Psoas muscle (tissue), 8 donors: ENCODE results near the gene HAGHL. TPM values are rescaled to one million over a fixed set of nuclear protein-coding genes. Genes with fewer than 3 reads are reported as not detected.
"Not testable (repeated sequence)": the region's sequence is repeated elsewhere in the genome, so short reads cannot be mapped to it uniquely, and the experiment has no call there.

Experiments
- ATAC-seq, 4 donors: fragments of 200-7000 bp; cut with Tn5 transposase; one replicate each; pipeline ENCODE4 v1.9.1; 2020; ENCODE audit warnings: moderate library complexity in 3 of 4, mild to moderate bottlenecking in 2 of 4
- DNase-seq, 2 donors: peaks; one replicate each; pipeline ENCODE4 v3.0.0-alpha.2; 2020
- H3K27ac ChIP-seq: fragments of 200-600 bp; one replicate; pipeline ENCODE4 v1.8.0; 2022
- H3K27me3 ChIP-seq, 3 donors: fragments of 200-600 bp in 1 of 3; one replicate each; pipeline versions ENCODE4 v1.6.1 to v1.8.0; 2013 to 2022; ENCODE audit warnings: low read length in 2 of 3, mild to moderate bottlenecking in 2 of 3, moderate library complexity in 1 of 3; ENCODE audit not compliant: insufficient read depth in 3 of 3
- H3K36me3 ChIP-seq, 2 donors: fragments of 200-600 bp in 1 of 2; one replicate each; pipeline versions ENCODE4 v1.6.1 to v1.8.0; 2013 to 2022; ENCODE audit warnings: low read depth in 1 of 2, mild to moderate bottlenecking in 1 of 2, moderate library complexity in 1 of 2; ENCODE audit not compliant: insufficient read depth in 1 of 2
- H3K4me1 ChIP-seq: fragments of 200-600 bp; one replicate; pipeline ENCODE4 v1.8.0; 2022
- H3K4me3 ChIP-seq: fragments of 200-600 bp; one replicate; pipeline ENCODE4 v1.8.0; 2022; ENCODE audit warnings: mild to moderate bottlenecking
- H3K9me3 ChIP-seq: fragments of 200-600 bp; one replicate; pipeline ENCODE4 v1.8.0; 2022
- WGBS, 3 donors: extraction: QIAGEN DNeasy Blood & Tissue Kit; methylation state at CpG; one replicate each; pipeline versions ENCODE4 v1.1.6 to v1.1.7; 2013; 5-methylcytosine and 5-hydroxymethylcytosine counted together
- intact Hi-C, 2 donors: fragments of 100-400 bp; cut with DNase I; formaldehyde crosslinking; loops; one replicate each; pipeline versions ENCODE4 v1.11.0 to v1.14.2; 2022
- polyA plus RNA-seq, 3 donors: library from polyadenylated mRNA; stranded (reverse); fragments of 200-250 nt; gene quantifications; one replicate each; pipeline ENCODE4 v1.2.3, GENCODE V29; 2013
- total RNA-seq, 4 donors: library from RNA; stranded (reverse); fragmentation: NEBNext Ultra II Directional in 2 of 4; extraction: Animal tissue kit (Norgen Biotek cat#: 25700) in 2 of 4; gene quantifications; one replicate each; pipeline versions ENCODE4 v1.2.1 to v1.2.4, GENCODE V29; 2021 to 2023
- TF ChIP-seq, protein P1 (sequence below): fragments of 200-600 bp; IDR thresholded peaks from one replicate; pipeline ENCODE4 v1.8.0; 2022; ENCODE audit warnings: antibody characterized with exemption
- donor health status: healthy with polysubstance abuse.
- donor health status: DM: no; HTN: no; CAD: no; lungs with moderate emphysema.
- donor health status: Bipolar disorder and iron deficiency.
- donor health status: healthy.
- donor health status: DM: yes; HTN: yes; CAD: no.
- donor health status: DM: no; HTN: no; CAD: no.
- donor health status: DM: no; HTN: no; CAD: no.
- donor health status: DM: yes; HTN: yes; CAD: no.

Gene HAGHL
- total and polyA plus RNA-seq, 7 donors, result 0.38 to 4.4 (median 0.58) TPM

DNA sequence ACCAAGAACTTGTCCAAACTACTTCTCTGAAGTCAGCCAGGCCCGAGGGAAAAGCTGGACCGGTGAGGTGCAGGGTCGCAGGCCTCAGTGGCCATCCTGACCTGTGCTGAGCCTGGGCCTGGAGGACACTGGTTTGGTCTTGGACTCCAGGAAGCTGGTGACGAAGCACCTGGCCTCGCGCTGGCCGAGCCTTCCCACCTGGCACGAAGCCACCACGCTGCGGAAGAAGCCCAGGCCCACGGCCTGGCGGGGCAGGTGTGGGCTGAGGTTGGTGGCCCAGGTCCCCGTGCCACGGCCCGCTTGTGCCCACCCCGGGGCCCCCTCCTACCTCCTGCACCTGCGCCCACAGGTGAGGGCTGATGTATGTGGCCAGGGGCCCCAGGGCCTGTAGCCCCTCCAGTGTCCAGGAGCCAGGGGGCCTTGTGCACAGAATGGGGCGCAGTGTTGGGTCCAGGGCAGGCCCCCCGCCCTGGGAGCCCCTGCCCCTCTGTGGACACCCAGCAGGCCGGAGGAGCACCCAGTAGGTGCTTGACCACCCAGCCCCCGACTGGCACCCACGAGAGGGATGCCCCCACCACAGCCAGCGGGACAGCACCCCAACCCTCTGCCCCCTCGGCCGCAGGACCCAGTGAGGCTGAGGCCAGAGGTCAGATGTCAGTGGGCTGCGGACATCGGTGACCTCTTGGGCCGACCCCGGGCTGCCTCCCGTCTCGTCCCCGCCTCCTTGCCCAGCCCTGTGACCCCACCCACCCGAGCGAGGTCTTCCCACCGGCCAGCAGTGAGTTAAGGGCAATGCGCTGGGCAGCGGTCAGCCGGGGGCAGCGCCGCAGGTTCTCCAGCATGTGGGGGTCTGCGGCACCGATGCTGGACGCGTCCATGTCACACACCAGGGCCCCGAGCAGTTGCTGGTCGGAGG, 47.4 kb downstream of the HAGHL start:
- TF ChIP-seq, protein P1, sequence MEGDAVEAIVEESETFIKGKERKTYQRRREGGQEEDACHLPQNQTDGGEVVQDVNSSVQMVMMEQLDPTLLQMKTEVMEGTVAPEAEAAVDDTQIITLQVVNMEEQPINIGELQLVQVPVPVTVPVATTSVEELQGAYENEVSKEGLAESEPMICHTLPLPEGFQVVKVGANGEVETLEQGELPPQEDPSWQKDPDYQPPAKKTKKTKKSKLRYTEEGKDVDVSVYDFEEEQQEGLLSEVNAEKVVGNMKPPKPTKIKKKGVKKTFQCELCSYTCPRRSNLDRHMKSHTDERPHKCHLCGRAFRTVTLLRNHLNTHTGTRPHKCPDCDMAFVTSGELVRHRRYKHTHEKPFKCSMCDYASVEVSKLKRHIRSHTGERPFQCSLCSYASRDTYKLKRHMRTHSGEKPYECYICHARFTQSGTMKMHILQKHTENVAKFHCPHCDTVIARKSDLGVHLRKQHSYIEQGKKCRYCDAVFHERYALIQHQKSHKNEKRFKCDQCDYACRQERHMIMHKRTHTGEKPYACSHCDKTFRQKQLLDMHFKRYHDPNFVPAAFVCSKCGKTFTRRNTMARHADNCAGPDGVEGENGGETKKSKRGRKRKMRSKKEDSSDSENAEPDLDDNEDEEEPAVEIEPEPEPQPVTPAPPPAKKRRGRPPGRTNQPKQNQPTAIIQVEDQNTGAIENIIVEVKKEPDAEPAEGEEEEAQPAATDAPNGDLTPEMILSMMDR, result no peak
- H3K27ac ChIP-seq, result no peak overlapping the region
- H3K4me3 ChIP-seq, result no peak overlapping the region
- H3K9me3 ChIP-seq, result no peaks in the 10 kb centered on the region
- H3K4me1 ChIP-seq, result no peaks in the 10 kb centered on the region
- DNase-seq, result peak in 1 of 2 donors; percentile 7
- WGBS, 3 donors, result 72 to 73% (median 72%) methylated on average over 42 to 46 of the region's 46 CpGs
- no peaks in the 10 kb centered on the region for H3K36me3 ChIP-seq
- peaks cover 0 to 34% (median 11%) of the 10 kb centered on the region in 3 donors for H3K27me3 ChIP-seq
- no peak for ATAC-seq
- intact Hi-C loops, result no loop called here

DNA sequence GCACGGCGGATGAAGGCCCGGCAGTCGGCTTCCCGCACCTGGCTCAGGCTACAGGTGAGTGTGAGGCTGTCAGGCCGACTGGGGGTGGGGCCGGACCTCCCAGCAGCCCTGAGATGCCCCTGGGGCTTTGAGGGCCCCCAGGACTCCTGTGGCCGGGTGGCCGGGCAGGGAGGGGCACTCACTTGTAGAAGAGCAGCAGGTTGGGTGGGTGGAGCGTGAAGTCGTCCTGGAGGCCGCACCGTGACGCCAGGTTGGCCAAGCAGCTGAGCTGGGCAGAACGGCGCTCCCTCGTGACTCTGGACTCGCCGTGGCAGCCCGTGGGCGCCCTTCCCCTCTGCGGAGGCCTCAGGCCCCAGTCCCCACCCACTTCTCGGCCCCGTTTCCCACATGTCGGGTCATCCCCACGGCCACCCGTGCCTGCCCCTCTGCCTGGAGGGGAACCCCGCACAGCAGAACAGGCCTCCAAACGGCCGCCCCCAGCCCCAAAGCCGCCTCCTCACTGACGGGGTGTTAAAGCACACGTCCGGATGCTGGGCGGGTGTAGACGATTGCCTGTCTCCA, 48.4 kb downstream of the HAGHL start:
- no peaks in the 10 kb centered on the region for H3K36me3 ChIP-seq
- no peaks in the 10 kb centered on the region for H3K4me1 ChIP-seq
- H3K27ac ChIP-seq, result no peak overlapping the region
- no peak for DNase-seq
- peak in 1 of 4 donors; percentile 27 for ATAC-seq
- H3K4me3 ChIP-seq, result no peak overlapping the region
- TF ChIP-seq, protein P1, result no peak
- peaks cover 0 to 44% (median 14%) of the 10 kb centered on the region in 3 donors for H3K27me3 ChIP-seq
- 66 to 76% (median 69%) methylated on average over 32 to 36 of the region's 36 CpGs for WGBS, 3 donors
- H3K9me3 ChIP-seq, result no peaks in the 10 kb centered on the region
- intact Hi-C loops, result no loop called here

DNA sequence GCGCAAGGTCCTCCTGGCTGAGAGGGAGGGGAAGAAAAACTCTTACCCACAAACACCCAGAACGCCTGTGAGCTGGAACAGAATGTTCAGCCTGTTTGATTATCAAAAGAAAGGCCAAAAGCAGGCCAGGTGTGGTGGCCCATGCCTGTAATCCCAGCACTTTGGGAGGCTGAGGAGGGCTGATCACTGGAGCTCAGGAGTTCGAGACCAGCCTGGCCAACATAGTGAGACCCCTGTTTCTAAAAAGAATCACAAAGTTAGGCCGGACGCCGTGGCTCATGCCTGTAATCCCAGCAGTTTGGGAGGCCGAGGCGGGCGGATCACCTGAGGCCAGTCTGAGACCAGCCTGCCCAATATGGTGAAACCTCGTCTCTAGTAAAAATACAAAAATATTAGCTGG, 49.4 kb downstream of the HAGHL start:
- H3K27me3 ChIP-seq, result peaks cover 0 to 49% (median 14%) of the 10 kb centered on the region in 3 donors
- ATAC-seq, H3K9me3 ChIP-seq, H3K36me3 ChIP-seq, intact Hi-C loops, H3K4me3 ChIP-seq, H3K4me1 ChIP-seq, DNase-seq, H3K27ac ChIP-seq: not testable (repeated sequence)
- WGBS, 3 donors, result 87 to 94% (median 89%) methylated on average over 10 of the region's 10 CpGs

DNA sequence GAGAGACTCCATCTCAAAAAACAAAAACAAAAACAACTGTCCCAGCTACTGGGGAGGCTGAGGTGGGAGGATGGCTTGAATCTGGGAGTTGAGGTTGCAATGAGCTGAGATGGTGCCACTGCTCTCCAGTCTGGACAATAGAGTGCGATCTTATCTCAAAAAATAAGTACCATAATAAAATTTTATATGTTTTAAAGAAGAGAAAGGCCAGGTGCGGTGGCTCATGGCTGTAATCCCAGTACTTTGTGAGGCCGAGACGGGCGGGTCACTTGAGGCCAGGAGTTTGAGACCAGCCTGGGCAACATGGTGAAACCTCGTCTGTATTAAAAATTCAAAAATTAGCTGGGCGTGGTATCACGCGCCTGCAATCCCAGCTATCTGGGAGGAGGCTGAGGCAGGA, 49.9 kb downstream of the HAGHL start:
- Histone ChIP-seq H3K27me3 (peaks cover 0 to 54% (median 14%) of the 10 kb centered on the region in 3 donors), H3K9me3 (no peaks in the 10 kb centered on the region), H3K36me3 (no peaks in the 10 kb centered on the region), H3K27ac (no peak overlapping the region), H3K4me1 (no peaks in the 10 kb centered on the region), H3K4me3 (no peak overlapping the region)
- 72 to 80% (median 75%) methylated on average over 9 of the region's 9 CpGs for WGBS, 3 donors
- DNase-seq, result no peak
- intact Hi-C loops, result no loop called here
- no peak for ATAC-seq
- TF ChIP-seq, protein P1, result no peak

DNA sequence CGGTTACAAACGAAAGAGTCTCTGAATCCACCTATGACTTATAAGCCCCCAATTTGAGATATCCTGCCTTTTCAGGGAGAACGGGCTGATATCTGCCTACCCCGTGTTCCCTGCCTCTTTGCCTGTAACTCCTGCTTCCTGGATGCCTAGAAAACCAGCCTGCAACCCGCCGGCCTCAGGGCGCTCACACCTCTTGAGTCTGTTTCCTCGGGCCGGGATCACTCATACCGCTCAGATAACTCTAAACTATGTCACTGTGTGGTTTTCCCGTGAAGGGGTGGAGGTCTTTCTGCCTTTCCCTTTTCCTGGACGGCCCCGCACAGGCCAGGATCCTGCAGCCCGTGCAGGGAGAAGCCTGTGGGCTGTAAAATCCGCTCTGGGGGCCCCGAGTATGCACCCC, 50.9 kb downstream of the HAGHL start:
- Histone ChIP-seq H3K36me3 (no peaks in the 10 kb centered on the region), H3K4me3 (no peak overlapping the region), H3K9me3 (no peaks in the 10 kb centered on the region), H3K27ac (no peak overlapping the region), H3K4me1 (no peaks in the 10 kb centered on the region), H3K27me3 (peaks cover 0 to 64% (median 12%) of the 10 kb centered on the region in 3 donors)
- 43 to 46% (median 44%) methylated on average over 15 to 16 of the region's 16 CpGs for WGBS, 3 donors
- intact Hi-C loops, result no loop called here
- ATAC-seq (no peak), DNase-seq (no peak)
- TF ChIP-seq, protein P1, result no peak
